Body of pancreas (tissue), 4 donors: Measurements from ENCODE around the gene PPDPF.

Source experiments
- CTCF ChIP-seq, 7 experiments: fragments of 450-650 bp in 4 of 7; fragments of 200-600 bp in 3 of 7; sonication (generic) in 3 of 7; IDR thresholded peaks; one replicate each; pipeline ENCODE4 v1.5.1; 2016 to 2019; ENCODE audit warnings: antibody characterized with exemption in 7 of 7
- POLR2A ChIP-seq, 3 donors: fragments of 450-650 bp; IDR thresholded peaks; one replicate each; pipeline ENCODE4 v1.6.1; 2016; ENCODE audit warnings: antibody characterized with exemption in 3 of 3, mild to moderate bottlenecking in 2 of 3

- TF ChIP-seq CTCF (IDR thresholded peaks at IDR 0.05) (no peak), POLR2A (IDR thresholded peaks at IDR 0.05) (no peak)
Observed at GRCh38 chr20:63483834-63484233, 36.7 kb upstream of the PPDPF start.
